K562 (cell line): Measurements from ENCODE around the gene BANK1. TPM values are rescaled to one million over a fixed set of nuclear protein-coding genes. Genes with fewer than 3 reads are reported as not detected.

Experiments
- ATAC-seq: fragments of 200-7000 bp; cut with Tn5 transposase; 3 replicates; pipeline ENCODE4 v1.9.1; 2020; ENCODE audit warnings: moderate library complexity
- BruUV-seq: library from RNA; stranded (reverse); fragments of 400-500 nt; replicated peaks from 2 replicates; lab custom pipeline; 2021; lab: Mats Ljungman, UMichigan
- CTCF ChIA-PET: fragments of 300-600 bp; formaldehyde crosslinking; extraction: SDS; loops from one replicate; lab custom pipeline; 2021; ENCODE audit warnings: low intra/inter-chr PET ratio; lab: Yijun Ruan, JAX
- POLR2A ChIA-PET: fragments of 300-600, 350-650 bp; sonication (Branson Sonifier 250); formaldehyde crosslinking; extraction: SDS; loops from one replicate; lab custom pipeline; 2021; ENCODE audit warnings: antibody characterized with exemption, inconsistent platforms; lab: Yijun Ruan, JAX
- DNase-seq, 4 experiments: peaks; one replicate each; pipeline versions ENCODE4 v3.0.0 to v3.0.0-alpha.2; 2011 to 2018; ENCODE audit warnings: low spot score in 3 of 4, mixed read lengths in 3 of 4; ENCODE audit errors: extremely low read depth in 1 of 4
- FAIRE-seq: peaks from 2 replicates; lab custom pipeline; 2011; peaks lifted over from hg19 to GRCh38; lab: Jason Lieb, UNC
- H2AFZ ChIP-seq: 2 replicates; pipeline ENCODE4 v1.6.0; 2011; ENCODE audit warnings: low read depth, low read length, control low read depth, inconsistent platforms
- H3K27ac ChIP-seq: fragments of 200-600 bp; 3 replicates; pipeline ENCODE4 v1.8.0; 2011; ENCODE audit warnings: low read depth, mild to moderate bottlenecking, control low read depth, inconsistent platforms, low read length, moderate library complexity, mixed read lengths; ENCODE audit errors: extremely low read depth
- H3K27me3 ChIP-seq, 2 experiments: fragments of 300-600 bp in 1 of 2; 2 replicates in 1 of 2; 3 replicates in 1 of 2; pipeline versions ENCODE4 v1.6.0 to v1.8.0; 2011; ENCODE audit warnings: inconsistent platforms in 2 of 2, low read length in 2 of 2, mild to moderate bottlenecking in 1 of 2, mixed read lengths in 1 of 2, moderate library complexity in 1 of 2; ENCODE audit not compliant: control insufficient read depth in 2 of 2, insufficient read depth in 2 of 2
- H3K36me3 ChIP-seq: fragments of 300-600 bp; 3 replicates; pipeline ENCODE4 v1.8.0; 2011; ENCODE audit warnings: mild to moderate bottlenecking, low read length, inconsistent platforms; ENCODE audit not compliant: control insufficient read depth, insufficient read depth
- H3K4me1 ChIP-seq, 2 experiments: fragments of 200-600 bp in 1 of 2; replicated peaks in 1 of 2; 2 replicates in 1 of 2; 3 replicates in 1 of 2; pipeline versions ENCODE4 v1.5.1 to v1.8.0; 2011; ENCODE audit warnings: inconsistent platforms in 2 of 2, low read length in 2 of 2, mild to moderate bottlenecking in 1 of 2, mixed read lengths in 1 of 2, moderate library complexity in 1 of 2; ENCODE audit not compliant: control insufficient read depth in 2 of 2, insufficient read depth in 2 of 2
- H3K4me2 ChIP-seq: 2 replicates; pipeline ENCODE4 v1.6.1; 2011; ENCODE audit warnings: low read length, control low read depth, inconsistent platforms, mixed read lengths; ENCODE audit not compliant: insufficient read depth
- H3K4me3 ChIP-seq: fragments of 200-600 bp; sonication (generic), shearing (Covaris generic); 2 replicates; pipeline ENCODE4 v1.5.1; 2016; ENCODE audit warnings: control low read depth, inconsistent platforms
- H3K79me2 ChIP-seq: fragments of 200-600 bp; 3 replicates; pipeline ENCODE4 v1.8.0; 2011; ENCODE audit warnings: low read length, inconsistent platforms; ENCODE audit not compliant: control insufficient read depth, insufficient read depth
- H3K9ac ChIP-seq, 2 experiments: 2 replicates each; pipeline versions ENCODE4 v1.6.0 to v1.6.1; 2011; ENCODE audit warnings: low read depth in 2 of 2, low read length in 2 of 2, control low read depth in 1 of 2, inconsistent platforms in 1 of 2, mild to moderate bottlenecking in 1 of 2, mixed read lengths in 1 of 2; ENCODE audit not compliant: insufficient read depth in 1 of 2
- H3K9me1 ChIP-seq: one replicate; pipeline ENCODE4 v1.6.0; 2011; ENCODE audit warnings: inconsistent platforms, mild to moderate bottlenecking, low read length, moderate library complexity; ENCODE audit not compliant: control insufficient read depth, insufficient read depth
- H3K9me3 ChIP-seq: replicated peaks from 2 replicates; pipeline ENCODE4 v1.5.1; 2011; ENCODE audit warnings: low read depth, low read length, inconsistent platforms; ENCODE audit not compliant: control insufficient read depth, insufficient read depth
- H4K20me1 ChIP-seq: replicated peaks from 2 replicates; pipeline ENCODE4 v1.6.1; 2011; ENCODE audit warnings: low read length, inconsistent platforms, mixed read lengths; ENCODE audit not compliant: control insufficient read depth, insufficient read depth
- ELK1 ChIP-seq: sonication (generic); formaldehyde crosslinking; IDR thresholded peaks from 2 replicates; pipeline ENCODE4 v1.8.1; 2022; ENCODE audit warnings: missing genetic modification reagents
- ETV5 ChIP-seq: sonication (generic); formaldehyde crosslinking; IDR thresholded peaks from 2 replicates; pipeline ENCODE4 v1.4.0; 2020; ENCODE audit warnings: low read depth, mild to moderate bottlenecking, missing genetic modification reagents
- FOXK2 ChIP-seq, 2 experiments: fragments of 450-650 bp; IDR thresholded peaks in 1 of 2; conservative IDR thresholded peaks in 1 of 2; 2 replicates each; pipeline ENCODE4 v1.6.1; 2016; ENCODE audit warnings: low read depth in 2 of 2, mild to moderate bottlenecking in 1 of 2
- HSF4 ChIP-seq: fragments of 250-450 bp; sonication (Bioruptor Pico); IDR thresholded peaks from 2 replicates; pipeline ENCODE4 v2.1.2; 2022; ENCODE audit warnings: mild to moderate bottlenecking, moderate library complexity, borderline replicate concordance
- MAFG ChIP-seq: fragments of 450-650 bp; conservative IDR thresholded peaks from 2 replicates; pipeline ENCODE4 v1.6.1; 2016; ENCODE audit warnings: missing genetic modification characterization, missing compliant biosample characterization
- MCM3 ChIP-seq: fragments of 450-650 bp; IDR thresholded peaks from 2 replicates; pipeline ENCODE4 v1.6.1; 2016
- MECOM ChIP-seq: fragments of 250-450 bp; sonication (Bioruptor Pico); IDR thresholded peaks from 2 replicates; pipeline ENCODE4 v1.8.0; 2022; ENCODE audit warnings: inconsistent platforms
- NFIX ChIP-seq: fragments of 250-450 bp; sonication (Bioruptor Pico); IDR thresholded peaks from 2 replicates; pipeline ENCODE4 v1.4.0; 2020; ENCODE audit warnings: low read depth, mild to moderate bottlenecking, moderate library complexity
- PCBP2 ChIP-seq: fragments of 200-400 bp; formaldehyde crosslinking; IDR thresholded peaks from 2 replicates; pipeline ENCODE4 v1.6.1; 2018; ENCODE audit warnings: low read length, low read depth, mild to moderate bottlenecking, moderate library complexity; ENCODE audit not compliant: poor library complexity, severe bottlenecking
- PTBP1 ChIP-seq: fragments of 200-400 bp; formaldehyde crosslinking; IDR thresholded peaks from 2 replicates; pipeline ENCODE4 v1.6.1; 2017; ENCODE audit warnings: low read depth, low read length
- SIX5 ChIP-seq, 2 experiments: IDR thresholded peaks; 2 replicates each; pipeline ENCODE4 v1.6.1; 2011; ENCODE audit warnings: low read length in 2 of 2, borderline replicate concordance in 1 of 2, low read depth in 1 of 2, mild to moderate bottlenecking in 1 of 2, moderate library complexity in 1 of 2; ENCODE audit not compliant: insufficient read depth in 1 of 2
- SMAD4 ChIP-seq: fragments of 250-450 bp; sonication (Bioruptor Pico); conservative IDR thresholded peaks from 2 replicates; pipeline ENCODE4 v1.8.0; 2021; ENCODE audit warnings: inconsistent platforms, mild to moderate bottlenecking, moderate library complexity
- TAF15 ChIP-seq: fragments of 200-400 bp; formaldehyde crosslinking; IDR thresholded peaks from 2 replicates; pipeline ENCODE4 v1.6.1; 2017; ENCODE audit warnings: mild to moderate bottlenecking, low read depth, low read length, moderate library complexity
- ZBTB17 ChIP-seq: fragments of 450-650 bp; formaldehyde crosslinking; IDR thresholded peaks from 2 replicates; pipeline ENCODE4 v1.4.0; 2020; ENCODE audit warnings: mild to moderate bottlenecking
- ZNF280A ChIP-seq: fragments of 450-650 bp; IDR thresholded peaks from 2 replicates; pipeline ENCODE4 v1.6.1; 2018; ENCODE audit warnings: mild to moderate bottlenecking, low read depth; ENCODE audit not compliant: partially characterized antibody
- ZNF551 ChIP-seq: fragments of 250-450 bp; sonication (Bioruptor Pico); IDR thresholded peaks from 2 replicates; pipeline ENCODE4 v1.5.0; 2021; ENCODE audit warnings: mild to moderate bottlenecking, moderate library complexity
- ZNF57 ChIP-seq: fragments of 450-650 bp; formaldehyde crosslinking; IDR thresholded peaks from 2 replicates; pipeline ENCODE4 v1.4.0; 2020; ENCODE audit warnings: mild to moderate bottlenecking, moderate library complexity
- WGBS: fragments of 100-300 bp; shearing (Covaris generic); methylation state at CpG from one replicate; pipeline ENCODE4 v1.1.6; 2016; ENCODE audit warnings: low coverage, mixed read lengths; ENCODE audit not compliant: insufficient coverage; ENCODE audit errors: missing lambda C conversion rate; 5-methylcytosine and 5-hydroxymethylcytosine counted together
- in situ Hi-C: fragments of 300-500 bp; cut with MboI; formaldehyde crosslinking; loops from 4 replicates; pipeline ENCODE4 v1.15.0; 2018; ENCODE audit warnings: inconsistent platforms, mixed read lengths
- intact Hi-C: fragments of 100-400 bp; cut with micrococcal nuclease; formaldehyde crosslinking; loops from 2 replicates; pipeline ENCODE4 v1.14.2; 2022
- polyA plus RNA-seq, 8 experiments: library from polyadenylated mRNA; depleted of rRNA in 4 of 8; stranded (reverse) in 5 of 8; unstranded in 3 of 8; fragments of >200 nt; fragmentation: Nextera tagmentation in 2 of 8; fragmentation: Illumina TruSeq in 1 of 8; extraction: Ambion mirVana in 2 of 8; extraction: Trizol in 1 of 8; gene quantifications; 2 replicates each; pipeline versions ENCODE4 v1.2.1 to v1.2.3, GENCODE V29; 2011 to 2014; ENCODE audit warnings: inconsistent platforms in 1 of 8, missing spikeins in 1 of 8
- total RNA-seq, 7 experiments: library from RNA; depleted of rRNA in 6 of 7; stranded (reverse); fragments of >200 nt in 6 of 7; fragmentation: Illumina TruSeq in 2 of 7; extraction: Trizol in 2 of 7; gene quantifications; 2 replicates each; pipeline versions ENCODE4 v1.2.1 to v1.2.3, GENCODE V29; 2011 to 2021; ENCODE audit warnings: low replicate concordance in 1 of 7
- TF ChIP-seq, protein P1 (sequence below), 2 experiments: IDR thresholded peaks; 2 replicates each; pipeline ENCODE4 v1.6.1; 2012; ENCODE audit warnings: improper control_type of control experiment in 2 of 2, low read depth in 2 of 2, low read length in 2 of 2, borderline replicate concordance in 1 of 2

The BANK1 gene
- total and polyA plus RNA-seq, 9 of the 15 experiments (the other 6 are each of a cell fraction or from before 2014, with no cell fraction given): not detected

DNA sequence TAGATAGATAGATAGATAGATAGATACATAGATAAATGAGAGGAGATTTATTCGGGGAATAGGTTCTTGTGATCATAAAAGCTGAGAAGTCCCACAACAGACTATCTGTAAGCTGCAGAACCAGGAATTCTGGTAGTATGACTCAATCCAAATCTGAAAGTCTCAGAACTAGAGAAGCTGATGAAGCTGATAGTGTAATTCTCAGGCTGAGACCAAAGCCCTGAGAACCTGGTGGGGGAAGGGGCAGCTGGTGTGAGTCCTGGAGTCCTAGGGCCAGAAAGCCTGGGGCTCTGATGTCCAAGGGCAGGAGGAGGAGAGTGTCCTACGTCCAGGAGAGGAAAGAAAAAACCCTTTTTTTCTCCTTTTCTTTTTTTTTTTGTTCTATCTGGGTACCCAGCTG lies 8.0 kb upstream of the BANK1 start (continued):
- TF ChIP-seq TAF15: no peak
- no peak for TF ChIP-seq PCBP2
- no peak for TF ChIP-seq NFIX (CRISPR knock-in tag)
- TF ChIP-seq ZNF280A: no peak
- no peak for TF ChIP-seq PTBP1
- no peak for TF ChIP-seq MECOM (CRISPR knock-in tag)
- TF ChIP-seq ZNF551: no peak
- no peak for TF ChIP-seq SIX5 (IDR thresholded peaks at IDR 0.05; ENCODE audit: borderline replicate concordance in 1 of 2, insufficient read depth in 1 of 2, low read depth in 1 of 2, low read length in 2 of 2)
- no peak for TF ChIP-seq MCM3

DNA sequence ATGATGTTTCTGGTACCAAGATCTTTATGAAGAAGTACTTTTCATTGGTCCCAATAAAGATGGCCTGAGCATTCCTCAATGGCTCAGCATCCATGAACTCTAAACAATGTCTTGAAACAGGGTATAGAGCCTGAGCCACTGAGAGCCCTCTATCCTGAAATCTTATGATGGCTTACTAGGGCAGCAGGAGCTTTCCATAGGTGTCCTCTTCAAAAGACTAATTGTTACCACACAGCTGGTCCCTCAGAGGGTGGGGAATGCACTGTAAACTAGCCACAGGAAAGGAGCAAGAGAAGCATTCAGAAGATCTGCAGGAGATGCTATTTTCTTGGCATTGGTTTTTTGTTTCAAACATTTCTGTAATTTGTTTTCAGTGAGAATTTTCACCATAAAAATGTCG lies 5.6 kb upstream of the BANK1 start:
- DNase-seq (no peak), FAIRE-seq (no peak), ATAC-seq (no peak)
- Histone ChIP-seq H3K9me1 (no peaks in the 10 kb centered on the region), H3K79me2 (no peaks in the 10 kb centered on the region), H3K4me2 (no peak overlapping the region), H3K9ac (no peak overlapping the region), H2AFZ (no peak overlapping the region), H3K9me3 (no peaks in the 10 kb centered on the region), H4K20me1 (no peaks in the 10 kb centered on the region), H3K4me1 (no peaks in the 10 kb centered on the region), H3K27me3 (no peaks in the 10 kb centered on the region), H3K36me3 (no peaks in the 10 kb centered on the region), H3K4me3 (no peak overlapping the region), H3K27ac (no peak overlapping the region)
- CTCF ChIA-PET: no interaction called here
- in situ Hi-C loops (no loop called here), intact Hi-C loops (no loop called here)
- no TSS peak for BruUV-seq
- TF ChIP-seq, protein P1, sequence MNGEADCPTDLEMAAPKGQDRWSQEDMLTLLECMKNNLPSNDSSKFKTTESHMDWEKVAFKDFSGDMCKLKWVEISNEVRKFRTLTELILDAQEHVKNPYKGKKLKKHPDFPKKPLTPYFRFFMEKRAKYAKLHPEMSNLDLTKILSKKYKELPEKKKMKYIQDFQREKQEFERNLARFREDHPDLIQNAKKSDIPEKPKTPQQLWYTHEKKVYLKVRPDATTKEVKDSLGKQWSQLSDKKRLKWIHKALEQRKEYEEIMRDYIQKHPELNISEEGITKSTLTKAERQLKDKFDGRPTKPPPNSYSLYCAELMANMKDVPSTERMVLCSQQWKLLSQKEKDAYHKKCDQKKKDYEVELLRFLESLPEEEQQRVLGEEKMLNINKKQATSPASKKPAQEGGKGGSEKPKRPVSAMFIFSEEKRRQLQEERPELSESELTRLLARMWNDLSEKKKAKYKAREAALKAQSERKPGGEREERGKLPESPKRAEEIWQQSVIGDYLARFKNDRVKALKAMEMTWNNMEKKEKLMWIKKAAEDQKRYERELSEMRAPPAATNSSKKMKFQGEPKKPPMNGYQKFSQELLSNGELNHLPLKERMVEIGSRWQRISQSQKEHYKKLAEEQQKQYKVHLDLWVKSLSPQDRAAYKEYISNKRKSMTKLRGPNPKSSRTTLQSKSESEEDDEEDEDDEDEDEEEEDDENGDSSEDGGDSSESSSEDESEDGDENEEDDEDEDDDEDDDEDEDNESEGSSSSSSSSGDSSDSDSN (IDR thresholded peaks at IDR 0.05; ENCODE audit: borderline replicate concordance in 1 of 2, low read depth in 2 of 2, low read length in 2 of 2): no peak
- no peak for TF ChIP-seq ZNF57
- no peak for TF ChIP-seq ZBTB17 (CRISPR knock-in tag)
- TF ChIP-seq ETV5: no peak
- no peak for TF ChIP-seq MAFG (tag)
- TF ChIP-seq HSF4: no peak
- no peak for TF ChIP-seq FOXK2 (conservative IDR thresholded peaks at IDR 0.05 in 1 of 2, IDR thresholded peaks at IDR 0.05 in 1 of 2; ENCODE audit: low read depth in 2 of 2)
- no peak for TF ChIP-seq ELK1 (CRISPR knock-in tag)
- no peak for TF ChIP-seq SMAD4 (CRISPR knock-in tag)
- WGBS: 0% methylated on average over 1 of the region's 1 CpG
- POLR2A ChIA-PET: no interaction called here
